ENCODE data around the gene FNDC10. TPM values are rescaled to one million over a fixed set of nuclear protein-coding genes. Genes with fewer than 3 reads are reported as not detected.
"Not testable (repeated sequence)": the region's sequence is repeated elsewhere in the genome, so short reads cannot be mapped to it uniquely, and the experiment has no call there.

The FNDC10 gene
- total RNA-seq, 2 experiments from 2014 or later = 0.94 to 1.2 TPM

GRCh38 chr1:1560178-1560577 is 39.8 kb downstream of the FNDC10 start:
- intact Hi-C loops (cut with micrococcal nuclease) = no loop called here
- H3K4me1 Mint-ChIP-seq (ENCODE audit: low read depth) = no peaks in the 10 kb centered on the region
- peaks cover 21% of the 10 kb centered on the region for H3K36me3 Mint-ChIP-seq (ENCODE audit: low read depth)
- CTCF ChIA-PET = no interaction called here
- no peaks in the 10 kb centered on the region for H3K27me3 Mint-ChIP-seq (ENCODE audit: low read depth)
- no peak overlapping the region for H3K27ac Mint-ChIP-seq
- H3K9me3 Mint-ChIP-seq = no peaks in the 10 kb centered on the region
- no peak for DNase-seq
- no peak overlapping the region for H3K4me3 Mint-ChIP-seq

GRCh38 chr1:1559066-1559465 is 40.9 kb downstream of the FNDC10 start:
- DNase-seq = no peak
- H3K27ac Mint-ChIP-seq = no peak overlapping the region
- H3K27me3 Mint-ChIP-seq (ENCODE audit: low read depth) = no peaks in the 10 kb centered on the region
- H3K4me1 Mint-ChIP-seq (ENCODE audit: low read depth) = no peaks in the 10 kb centered on the region
- intact Hi-C loops (cut with micrococcal nuclease) = no loop called here
- H3K36me3 Mint-ChIP-seq (ENCODE audit: low read depth) = peaks cover 16% of the 10 kb centered on the region
- CTCF ChIA-PET = interaction anchor here (1.3 kb wide), 1 partner anchor 107 kb away, joined by 3 read pairs; no protein-coding TSS in a partner anchor
- no peak overlapping the region for H3K4me3 Mint-ChIP-seq
- H3K9me3 Mint-ChIP-seq = no peaks in the 10 kb centered on the region

- CTCF ChIA-PET = interaction anchor here (1.3 kb wide), 1 partner anchor 107 kb away, joined by 3 read pairs; no protein-coding TSS in a partner anchor
- Mint-ChIP-seq H3K4me1 (ENCODE audit: low read depth) (no peaks in the 10 kb centered on the region), H3K27ac (no peak overlapping the region)
These were observed 41.3 kb downstream of the FNDC10 start for GRCh38 chr1:1558591-1558990.

GRCh38 chr1:1557688-1558087 is 42.2 kb downstream of the FNDC10 start:
- intact Hi-C loops (cut with micrococcal nuclease); H3K4me3 Mint-ChIP-seq; DNase-seq; H3K27me3 Mint-ChIP-seq (ENCODE audit: low read depth); H3K27ac Mint-ChIP-seq; H3K4me1 Mint-ChIP-seq (ENCODE audit: low read depth); H3K9me3 Mint-ChIP-seq; CTCF ChIA-PET: not testable (repeated sequence)
- H3K36me3 Mint-ChIP-seq (ENCODE audit: low read depth) = peaks cover 11% of the 10 kb centered on the region

More at GRCh38 chr1:1558591-1558990, 41.3 kb downstream of the FNDC10 start:
- H3K9me3 Mint-ChIP-seq = no peaks in the 10 kb centered on the region
- DNase-seq = no peak
- no peaks in the 10 kb centered on the region for H3K27me3 Mint-ChIP-seq (ENCODE audit: low read depth)
- intact Hi-C loops (cut with micrococcal nuclease) = no loop called here
- no peak overlapping the region for H3K4me3 Mint-ChIP-seq
- peaks cover 13% of the 10 kb centered on the region for H3K36me3 Mint-ChIP-seq (ENCODE audit: low read depth)

GRCh38 chr1:1556961-1557360 is 43.0 kb downstream of the FNDC10 start:
- H3K9me3 Mint-ChIP-seq; H3K27me3 Mint-ChIP-seq (ENCODE audit: low read depth); H3K4me1 Mint-ChIP-seq (ENCODE audit: low read depth); H3K27ac Mint-ChIP-seq; H3K4me3 Mint-ChIP-seq; H3K36me3 Mint-ChIP-seq (ENCODE audit: low read depth); CTCF ChIA-PET; intact Hi-C loops (cut with micrococcal nuclease); DNase-seq: not testable (repeated sequence)

- Mint-ChIP-seq H3K9me3 (no peaks in the 10 kb centered on the region), H3K27me3 (ENCODE audit: low read depth) (no peaks in the 10 kb centered on the region), H3K36me3 (ENCODE audit: low read depth) (peaks cover 4% of the 10 kb centered on the region), H3K27ac (no peak overlapping the region), H3K4me3 (no peak overlapping the region), H3K4me1 (ENCODE audit: low read depth) (no peaks in the 10 kb centered on the region)
- DNase-seq = no peak
- CTCF ChIA-PET = no interaction called here
- intact Hi-C loops (cut with micrococcal nuclease) = no loop called here
These were observed 43.4 kb downstream of the FNDC10 start for GRCh38 chr1:1556505-1556904.

- H3K36me3 Mint-ChIP-seq (ENCODE audit: low read depth) = no peaks in the 10 kb centered on the region
- no peak for DNase-seq
- H3K4me3 Mint-ChIP-seq = no peak overlapping the region
- CTCF ChIA-PET = no interaction called here
- no peaks in the 10 kb centered on the region for H3K9me3 Mint-ChIP-seq
- H3K4me1 Mint-ChIP-seq (ENCODE audit: low read depth) = no peaks in the 10 kb centered on the region
- intact Hi-C loops (cut with micrococcal nuclease) = no loop called here
- no peaks in the 10 kb centered on the region for H3K27me3 Mint-ChIP-seq (ENCODE audit: low read depth)
- H3K27ac Mint-ChIP-seq = no peak overlapping the region
These were observed 44.7 kb downstream of the FNDC10 start for GRCh38 chr1:1554926-1555915.

- Mint-ChIP-seq H3K36me3 (ENCODE audit: low read depth) (no peaks in the 10 kb centered on the region), H3K4me1 (ENCODE audit: low read depth) (no peaks in the 10 kb centered on the region), H3K4me3 (no peak overlapping the region), H3K27me3 (ENCODE audit: low read depth) (no peaks in the 10 kb centered on the region), H3K9me3 (no peaks in the 10 kb centered on the region), H3K27ac (no peak overlapping the region)
- intact Hi-C loops (cut with micrococcal nuclease) = no loop called here
- CTCF ChIA-PET = no interaction called here
- DNase-seq = no peak
These were observed 45.4 kb downstream of the FNDC10 start for GRCh38 chr1:1554550-1554925.

- Mint-ChIP-seq H3K4me3 (no peak overlapping the region), H3K36me3 (ENCODE audit: low read depth) (no peaks in the 10 kb centered on the region), H3K27ac (no peak overlapping the region), H3K4me1 (ENCODE audit: low read depth) (no peaks in the 10 kb centered on the region), H3K27me3 (ENCODE audit: low read depth) (no peaks in the 10 kb centered on the region), H3K9me3 (no peaks in the 10 kb centered on the region)
- DNase-seq = no peak
- CTCF ChIA-PET = interaction anchor here (0.6 kb wide), 1 partner anchor 99 kb away, joined by 3 read pairs; no protein-coding TSS in a partner anchor
- intact Hi-C loops (cut with micrococcal nuclease) = no loop called here
These were observed 46.0 kb downstream of the FNDC10 start for GRCh38 chr1:1553821-1554494.

GRCh38 chr1:1552263-1552639 is 47.7 kb downstream of the FNDC10 start:
- no peaks in the 10 kb centered on the region for H3K36me3 Mint-ChIP-seq (ENCODE audit: low read depth)
- no peaks in the 10 kb centered on the region for H3K9me3 Mint-ChIP-seq
- no peak overlapping the region for H3K27ac Mint-ChIP-seq
- CTCF ChIA-PET = interaction anchor here (1.0 kb wide), 1 partner anchor 12 kb away, joined by 3 read pairs; no protein-coding TSS in a partner anchor
- no peak for DNase-seq
- H3K4me1 Mint-ChIP-seq (ENCODE audit: low read depth) = no peaks in the 10 kb centered on the region
- no peak overlapping the region for H3K4me3 Mint-ChIP-seq
- intact Hi-C loops (cut with micrococcal nuclease) = no loop called here
- no peaks in the 10 kb centered on the region for H3K27me3 Mint-ChIP-seq (ENCODE audit: low read depth)

- Mint-ChIP-seq H3K27ac (no peak overlapping the region), H3K36me3 (ENCODE audit: low read depth) (no peaks in the 10 kb centered on the region), H3K4me1 (ENCODE audit: low read depth) (no peaks in the 10 kb centered on the region), H3K27me3 (ENCODE audit: low read depth) (no peaks in the 10 kb centered on the region), H3K4me3 (no peak overlapping the region), H3K9me3 (no peaks in the 10 kb centered on the region)
- intact Hi-C loops (cut with micrococcal nuclease) = no loop called here
- DNase-seq = no peak
- CTCF ChIA-PET = no interaction called here
These were observed 48.2 kb downstream of the FNDC10 start for GRCh38 chr1:1551524-1552262.
